Heart right ventricle (tissue), 16 donors: Measurements from ENCODE around the gene EFNA5. TPM values are rescaled to one million over a fixed set of nuclear protein-coding genes. Genes with fewer than 3 reads are reported as not detected.

Experiments used
- ATAC-seq, 8 donors: fragments of 200-7000 bp; cut with Tn5 transposase; one replicate each; pipeline ENCODE4 v1.9.1; 2020; ENCODE audit warnings: mild to moderate bottlenecking in 8 of 8, moderate library complexity in 8 of 8, moderate number of reproducible peaks in 1 of 8
- DNase-seq, 2 donors: peaks; one replicate each; pipeline ENCODE4 v3.0.0-alpha.2; 2020
- H3K27ac ChIP-seq, 10 donors: fragments of 200-600 bp; sonication (generic) in 2 of 10; one replicate each; pipeline versions ENCODE4 v1.5.0 to v1.8.0; 2020 to 2022; ENCODE audit warnings: mild to moderate bottlenecking in 3 of 10
- H3K27me3 ChIP-seq, 7 donors: fragments of 200-600 bp; one replicate each; pipeline ENCODE4 v1.8.0; 2021 to 2022; ENCODE audit warnings: mild to moderate bottlenecking in 2 of 7
- H3K36me3 ChIP-seq, 9 donors: fragments of 200-600 bp; sonication (generic) in 1 of 9; one replicate each; pipeline versions ENCODE4 v1.5.0 to v1.8.0; 2020 to 2022; ENCODE audit warnings: mild to moderate bottlenecking in 2 of 9
- H3K4me1 ChIP-seq, 9 donors: fragments of 200-600 bp; sonication (generic) in 1 of 9; one replicate each; pipeline versions ENCODE4 v1.5.0 to v1.8.0; 2020 to 2022; ENCODE audit warnings: mild to moderate bottlenecking in 4 of 9
- H3K4me3 ChIP-seq, 10 donors: fragments of 200-600 bp; sonication (generic) in 2 of 10; one replicate each; pipeline versions ENCODE4 v1.5.0 to v1.8.0; 2020 to 2022; ENCODE audit warnings: mild to moderate bottlenecking in 7 of 10, moderate library complexity in 2 of 10
- H3K9me3 ChIP-seq, 11 donors: fragments of 200-600 bp in 10 of 11; sonication (generic) in 2 of 11; one replicate each; pipeline versions ENCODE4 v1.5.0 to v1.8.0; 2013 to 2022; ENCODE audit warnings: mild to moderate bottlenecking in 2 of 11, control low read depth in 1 of 11, moderate library complexity in 1 of 11
- WGBS, 2 donors: extraction: QIAGEN DNeasy Blood & Tissue Kit; methylation state at CpG; one replicate each; pipeline ENCODE4 v1.1.7; 2013; ENCODE audit warnings: inconsistent platforms in 1 of 2; 5-methylcytosine and 5-hydroxymethylcytosine counted together
- intact Hi-C, 10 donors: fragments of 100-400 bp; cut with DNase I; formaldehyde crosslinking; loops; one replicate each; pipeline versions ENCODE4 v1.11.1 to v1.14.2; 2022
- polyA plus RNA-seq, 2 donors: library from polyadenylated mRNA; stranded (reverse); fragments of 200-250 nt; gene quantifications; one replicate each; pipeline ENCODE4 v1.2.3, GENCODE V29; 2013
- total RNA-seq, 10 donors: library from RNA; stranded (reverse); fragmentation: NEBNext Ultra II Directional in 3 of 10; extraction: Animal tissue kit (Norgen Biotek cat#: 25700) in 3 of 10; gene quantifications; one replicate each; pipeline versions ENCODE4 v1.2.1 to v1.2.4, GENCODE V29; 2021 to 2023
- TF ChIP-seq, protein P1 (sequence below), 9 donors: fragments of 200-600 bp; sonication (generic) in 2 of 9; IDR thresholded peaks; one replicate each; pipeline versions ENCODE4 v1.5.0 to v1.8.0; 2021 to 2022; ENCODE audit warnings: antibody characterized with exemption in 9 of 9, mild to moderate bottlenecking in 5 of 9, moderate library complexity in 1 of 9
- donor health status: Arrhythmogenic right ventricular cardiomyopathy.
- donor health status: ischemic (EF 13 %, LVEDD 7.1; RV severe dilation, severe dysfunction).
- donor health status: healthy with polysubstance abuse.
- donor health status: DM: no; HTN: yes; CAD: no.
- donor health status: DM: no; HTN: no; CAD: no.
- donor health status: ischemic (EF 25% LVEDD 6.9; RV normal size, moderate dysfunction).
- donor health status: ischemic (EF 25% LVEDD 5.7; RV mildly dilated, moderate dysfunction).
- donor health status: healthy.
- donor health status: DM: yes; HTN: yes; CAD: no.
- donor health status: Ischemic cardiomyopathy.
- donor health status: ischemic (EF 35%, LVEDD 5.7; RV mildly dilated, moderate dysfunction).
- donor health status: nonischemic (EF 11% LVEDD 7.7; RV severe dilation, severe dysfunction).
- donor health status: DM: yes; HTN: yes; CAD: no.
- donor health status: PGD.
- donor health status: ischemic (EF 29% LVEDD 5.4; RV normal size, mild dysfunction).
- donor health status: nonischemic (EF 23%, LVEDD 6.1; RV moderate dilation, normal function).

Gene EFNA5
- total and polyA plus RNA-seq, 12 donors = 6.9 to 49.4 (median 33.9) TPM

DNA sequence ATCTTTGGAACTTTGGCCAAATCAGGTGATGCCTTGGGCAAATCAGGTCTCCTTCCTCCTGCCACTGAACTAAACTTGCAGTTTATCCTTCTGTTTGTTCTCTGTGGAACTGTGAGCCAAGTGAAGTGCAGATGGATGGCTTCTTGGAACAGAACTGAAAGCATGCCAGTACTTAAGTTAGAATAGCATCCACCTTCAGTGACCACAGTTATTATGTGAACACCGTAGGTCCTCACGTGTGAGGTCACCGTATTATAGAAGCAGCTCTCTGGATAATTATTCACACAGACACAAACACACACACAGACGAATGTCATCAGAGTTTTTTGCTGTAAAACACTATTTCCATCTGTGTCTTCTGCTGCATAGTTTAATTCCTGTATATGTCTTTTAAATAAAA is 162.6 kb downstream of the EFNA5 start:
- peak in 2 of 8 donors; percentile 31 to 57 for ATAC-seq

DNA sequence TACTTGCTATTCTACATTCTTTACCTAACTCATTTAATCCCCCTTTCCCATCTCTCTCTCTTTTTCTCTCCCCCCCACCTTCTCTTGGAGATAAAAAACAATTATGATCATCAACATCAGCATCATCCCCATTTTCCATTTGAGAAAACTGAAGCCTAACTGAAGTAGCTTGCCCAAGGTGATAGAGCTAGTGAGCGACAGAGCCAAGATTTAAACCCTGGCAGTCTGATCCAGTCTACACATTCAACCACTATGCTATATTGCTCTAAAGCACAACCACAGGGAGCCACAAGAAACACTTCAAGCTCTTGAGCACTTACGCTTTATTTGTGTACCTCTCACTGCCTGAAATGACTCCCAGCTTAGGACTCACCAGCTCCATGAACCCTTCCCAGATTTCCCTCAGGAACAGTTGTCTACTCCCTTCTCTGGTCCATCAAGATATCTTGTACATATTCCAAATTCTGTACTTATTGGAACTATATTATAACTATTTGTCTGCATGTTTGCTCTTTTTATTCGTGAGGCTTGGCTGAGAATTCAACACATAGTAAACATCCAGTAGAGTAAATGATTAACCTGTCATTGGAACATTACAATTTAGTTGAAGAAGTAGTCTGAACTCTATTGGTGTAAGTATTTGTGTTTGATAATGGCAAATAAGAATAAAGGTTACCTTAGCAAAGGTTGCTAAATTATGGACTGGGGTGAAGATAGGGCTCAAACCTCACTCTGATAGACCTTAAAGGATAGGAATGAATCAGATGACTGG is 164.8 kb downstream of the EFNA5 start:
- ATAC-seq = no peak
- H3K4me1 ChIP-seq = peaks cover 0 to 8% (median 0%) of the 10 kb centered on the region in 9 donors
- H3K4me3 ChIP-seq = no peak overlapping the region
- no peaks in the 10 kb centered on the region for H3K27me3 ChIP-seq
- DNase-seq = no peak
- 52 to 86% methylated on average over 3 of the region's 3 CpGs for WGBS, 2 donors
- no peaks in the 10 kb centered on the region for H3K36me3 ChIP-seq
- TF ChIP-seq, protein P1, sequence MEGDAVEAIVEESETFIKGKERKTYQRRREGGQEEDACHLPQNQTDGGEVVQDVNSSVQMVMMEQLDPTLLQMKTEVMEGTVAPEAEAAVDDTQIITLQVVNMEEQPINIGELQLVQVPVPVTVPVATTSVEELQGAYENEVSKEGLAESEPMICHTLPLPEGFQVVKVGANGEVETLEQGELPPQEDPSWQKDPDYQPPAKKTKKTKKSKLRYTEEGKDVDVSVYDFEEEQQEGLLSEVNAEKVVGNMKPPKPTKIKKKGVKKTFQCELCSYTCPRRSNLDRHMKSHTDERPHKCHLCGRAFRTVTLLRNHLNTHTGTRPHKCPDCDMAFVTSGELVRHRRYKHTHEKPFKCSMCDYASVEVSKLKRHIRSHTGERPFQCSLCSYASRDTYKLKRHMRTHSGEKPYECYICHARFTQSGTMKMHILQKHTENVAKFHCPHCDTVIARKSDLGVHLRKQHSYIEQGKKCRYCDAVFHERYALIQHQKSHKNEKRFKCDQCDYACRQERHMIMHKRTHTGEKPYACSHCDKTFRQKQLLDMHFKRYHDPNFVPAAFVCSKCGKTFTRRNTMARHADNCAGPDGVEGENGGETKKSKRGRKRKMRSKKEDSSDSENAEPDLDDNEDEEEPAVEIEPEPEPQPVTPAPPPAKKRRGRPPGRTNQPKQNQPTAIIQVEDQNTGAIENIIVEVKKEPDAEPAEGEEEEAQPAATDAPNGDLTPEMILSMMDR (IDR thresholded peaks at IDR 0.05) = no peak
- H3K9me3 ChIP-seq = no peaks in the 10 kb centered on the region
- no peak overlapping the region for H3K27ac ChIP-seq
- intact Hi-C loops = no loop called here

More for the DNA sequence above, 162.6 kb downstream of the EFNA5 start:
- WGBS, 2 donors = 53 to 54% methylated on average over 4 of the region's 4 CpGs
- H3K4me1 ChIP-seq = peaks cover 0 to 13% (median 0%) of the 10 kb centered on the region in 9 donors
- no peak overlapping the region for H3K27ac ChIP-seq
- DNase-seq = no peak
- H3K27me3 ChIP-seq = no peaks in the 10 kb centered on the region
- TF ChIP-seq, protein P1 (IDR thresholded peaks at IDR 0.05) = no peak
- H3K36me3 ChIP-seq = no peaks in the 10 kb centered on the region
- H3K9me3 ChIP-seq = no peaks in the 10 kb centered on the region
- intact Hi-C loops = no loop called here
- H3K4me3 ChIP-seq = no peak overlapping the region

DNA sequence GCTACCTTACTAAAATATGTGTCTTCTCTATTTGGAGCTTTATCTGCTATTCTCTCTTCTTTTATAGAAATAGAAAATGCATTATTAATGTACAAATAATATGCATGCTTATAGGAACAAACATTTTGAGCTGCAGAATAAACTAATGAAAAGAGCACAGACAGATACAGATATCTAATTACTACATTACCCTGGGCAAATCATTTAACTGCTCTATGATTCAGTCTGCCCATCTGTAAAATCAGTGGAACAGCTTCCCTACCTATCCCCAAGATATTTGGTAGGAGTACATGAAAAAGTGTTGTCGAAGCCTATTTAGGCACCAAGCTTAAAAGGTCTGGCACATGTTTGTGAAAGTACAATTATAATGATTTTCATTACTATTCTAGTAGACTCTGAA is 166.3 kb downstream of the EFNA5 start:
- no peak overlapping the region for H3K27ac ChIP-seq
- H3K27me3 ChIP-seq = no peaks in the 10 kb centered on the region
- no peak for ATAC-seq
- intact Hi-C loops = no loop called here
- no peak overlapping the region for H3K4me3 ChIP-seq
- no peak for DNase-seq
- WGBS, 2 donors = 50 to 94% methylated on average over 1 of the region's 1 CpG
- TF ChIP-seq, protein P1 (IDR thresholded peaks at IDR 0.05) = no peak
- no peaks in the 10 kb centered on the region for H3K36me3 ChIP-seq
- peaks cover 0 to 11% (median 0%) of the 10 kb centered on the region in 9 donors for H3K4me1 ChIP-seq
- no peaks in the 10 kb centered on the region for H3K9me3 ChIP-seq

DNA sequence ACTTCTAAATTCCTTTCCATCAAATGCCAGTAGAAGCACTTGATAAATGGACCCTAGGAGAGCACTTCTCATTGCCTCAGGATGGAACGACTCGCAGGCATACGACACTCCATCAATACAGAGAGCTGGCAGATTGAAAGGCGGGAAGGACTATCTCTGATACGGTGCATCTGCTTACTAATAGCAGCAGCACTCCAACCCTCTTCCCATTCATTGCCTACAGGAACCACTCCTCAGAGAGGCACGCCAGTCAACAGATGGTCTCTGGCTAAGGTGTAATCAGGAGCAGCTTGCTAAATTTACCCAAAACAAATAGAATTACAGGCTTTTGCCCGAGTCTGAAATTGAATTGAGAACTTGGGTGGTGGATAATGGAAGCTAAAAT is 168.1 kb downstream of the EFNA5 start:
- Histone ChIP-seq H3K9me3 (no peaks in the 10 kb centered on the region), H3K36me3 (no peaks in the 10 kb centered on the region), H3K27me3 (no peaks in the 10 kb centered on the region), H3K4me3 (no peak overlapping the region), H3K4me1 (peaks cover 0 to 21% (median 0%) of the 10 kb centered on the region in 9 donors), H3K27ac (no peak overlapping the region)
- DNase-seq = no peak
- ATAC-seq = no peak
- 64 to 68% methylated on average over 7 of the region's 7 CpGs for WGBS, 2 donors
- intact Hi-C loops = no loop called here
- TF ChIP-seq, protein P1 (IDR thresholded peaks at IDR 0.05) = no peak
